ENCODE measurements around the gene HORMAD2.

DNA sequence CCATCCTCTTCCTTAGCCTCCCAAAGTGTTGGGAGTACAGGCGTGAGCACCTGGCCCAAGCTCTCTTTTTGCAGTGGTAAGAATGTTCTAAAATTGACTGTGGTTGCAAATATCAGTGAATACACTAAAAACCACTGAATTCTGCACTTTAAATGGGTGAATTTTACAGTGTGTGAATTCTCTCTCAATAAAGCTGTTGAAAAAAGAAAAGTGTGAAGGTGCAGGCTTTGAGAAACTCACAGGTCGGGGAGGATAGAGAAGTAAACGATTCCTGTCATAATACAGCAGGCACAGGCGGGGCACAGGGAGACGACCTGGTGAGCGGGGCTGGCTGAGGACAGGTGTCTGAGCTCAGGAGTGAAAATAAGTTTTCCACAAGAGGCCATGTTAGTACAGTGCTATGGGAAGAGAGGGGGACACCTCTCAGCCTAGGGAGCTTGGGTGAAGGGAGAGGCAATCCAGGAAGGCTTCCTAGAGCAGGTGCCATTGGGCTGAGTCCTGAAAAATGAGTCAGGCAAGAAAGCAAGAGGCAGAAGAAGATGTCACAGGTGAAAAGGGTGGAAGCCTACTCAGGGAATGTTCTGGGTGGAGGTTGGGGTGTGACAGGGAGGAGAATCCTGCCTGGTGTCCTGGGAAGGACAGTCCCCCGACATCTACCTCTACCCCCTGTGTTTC, 140.2 kb downstream of the HORMAD2 start:
- TF ChIP-seq, protein P1, sequence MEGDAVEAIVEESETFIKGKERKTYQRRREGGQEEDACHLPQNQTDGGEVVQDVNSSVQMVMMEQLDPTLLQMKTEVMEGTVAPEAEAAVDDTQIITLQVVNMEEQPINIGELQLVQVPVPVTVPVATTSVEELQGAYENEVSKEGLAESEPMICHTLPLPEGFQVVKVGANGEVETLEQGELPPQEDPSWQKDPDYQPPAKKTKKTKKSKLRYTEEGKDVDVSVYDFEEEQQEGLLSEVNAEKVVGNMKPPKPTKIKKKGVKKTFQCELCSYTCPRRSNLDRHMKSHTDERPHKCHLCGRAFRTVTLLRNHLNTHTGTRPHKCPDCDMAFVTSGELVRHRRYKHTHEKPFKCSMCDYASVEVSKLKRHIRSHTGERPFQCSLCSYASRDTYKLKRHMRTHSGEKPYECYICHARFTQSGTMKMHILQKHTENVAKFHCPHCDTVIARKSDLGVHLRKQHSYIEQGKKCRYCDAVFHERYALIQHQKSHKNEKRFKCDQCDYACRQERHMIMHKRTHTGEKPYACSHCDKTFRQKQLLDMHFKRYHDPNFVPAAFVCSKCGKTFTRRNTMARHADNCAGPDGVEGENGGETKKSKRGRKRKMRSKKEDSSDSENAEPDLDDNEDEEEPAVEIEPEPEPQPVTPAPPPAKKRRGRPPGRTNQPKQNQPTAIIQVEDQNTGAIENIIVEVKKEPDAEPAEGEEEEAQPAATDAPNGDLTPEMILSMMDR (IDR thresholded peaks at IDR 0.05), result no peak
- TF ChIP-seq EP300 (IDR thresholded peaks at IDR 0.05), result no peak

Measured in tibial nerve (tissue), 4 donors.